Fibroblast of the aortic adventitia (primary cell): ENCODE results near the gene SCUBE1. TPM values are rescaled to one million over a fixed set of nuclear protein-coding genes. Genes with fewer than 3 reads are reported as not detected.

ENCODE experiments used
- DNase-seq: peaks from one replicate; pipeline ENCODE4 v3.0.0-alpha.2; 2010; ENCODE audit warnings: low read depth
- H3K4me3 ChIP-seq: 2 replicates; pipeline ENCODE4 v1.5.1; 2011; ENCODE audit warnings: low read depth, mild to moderate bottlenecking, control low read depth, low read length, moderate library complexity
- total RNA-seq: library from RNA; depleted of rRNA; stranded (reverse); fragments of >200 nt; gene quantifications from 2 replicates; pipeline ENCODE4 v1.2.3, GENCODE V29; 2012; ENCODE audit warnings: low replicate concordance
- TF ChIP-seq, protein P1 (sequence below): IDR thresholded peaks from 2 replicates; pipeline ENCODE4 v1.5.1; 2011; ENCODE audit warnings: mild to moderate bottlenecking, low read length, control low read depth, inconsistent platforms; ENCODE audit not compliant: insufficient read depth

The SCUBE1 gene
- total RNA-seq, 1 donor, result not detected

DNA sequence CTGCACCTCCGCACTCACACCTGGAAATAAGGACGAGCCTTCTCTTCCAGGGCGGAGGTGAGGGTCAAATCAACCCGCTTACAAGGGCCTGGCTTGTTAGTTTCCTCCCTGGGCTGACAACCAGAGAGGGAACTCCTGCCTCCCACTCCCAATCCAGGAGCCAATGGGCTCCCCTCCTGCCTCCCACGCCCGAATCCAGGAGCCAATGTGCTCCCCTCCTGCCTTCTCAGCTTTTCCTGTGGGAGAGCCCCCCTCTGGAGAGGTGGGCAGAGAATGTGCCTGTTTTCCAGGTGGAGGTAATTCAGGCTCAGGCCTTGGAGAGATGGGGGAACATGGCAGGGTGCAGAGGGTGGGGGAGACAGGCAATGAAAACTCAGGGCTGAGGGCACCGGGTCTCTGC is 102.6 kb downstream of the SCUBE1 start:
- H3K4me3 ChIP-seq, result no peak overlapping the region
- no peak for DNase-seq
- TF ChIP-seq, protein P1, sequence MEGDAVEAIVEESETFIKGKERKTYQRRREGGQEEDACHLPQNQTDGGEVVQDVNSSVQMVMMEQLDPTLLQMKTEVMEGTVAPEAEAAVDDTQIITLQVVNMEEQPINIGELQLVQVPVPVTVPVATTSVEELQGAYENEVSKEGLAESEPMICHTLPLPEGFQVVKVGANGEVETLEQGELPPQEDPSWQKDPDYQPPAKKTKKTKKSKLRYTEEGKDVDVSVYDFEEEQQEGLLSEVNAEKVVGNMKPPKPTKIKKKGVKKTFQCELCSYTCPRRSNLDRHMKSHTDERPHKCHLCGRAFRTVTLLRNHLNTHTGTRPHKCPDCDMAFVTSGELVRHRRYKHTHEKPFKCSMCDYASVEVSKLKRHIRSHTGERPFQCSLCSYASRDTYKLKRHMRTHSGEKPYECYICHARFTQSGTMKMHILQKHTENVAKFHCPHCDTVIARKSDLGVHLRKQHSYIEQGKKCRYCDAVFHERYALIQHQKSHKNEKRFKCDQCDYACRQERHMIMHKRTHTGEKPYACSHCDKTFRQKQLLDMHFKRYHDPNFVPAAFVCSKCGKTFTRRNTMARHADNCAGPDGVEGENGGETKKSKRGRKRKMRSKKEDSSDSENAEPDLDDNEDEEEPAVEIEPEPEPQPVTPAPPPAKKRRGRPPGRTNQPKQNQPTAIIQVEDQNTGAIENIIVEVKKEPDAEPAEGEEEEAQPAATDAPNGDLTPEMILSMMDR, result no peak

DNA sequence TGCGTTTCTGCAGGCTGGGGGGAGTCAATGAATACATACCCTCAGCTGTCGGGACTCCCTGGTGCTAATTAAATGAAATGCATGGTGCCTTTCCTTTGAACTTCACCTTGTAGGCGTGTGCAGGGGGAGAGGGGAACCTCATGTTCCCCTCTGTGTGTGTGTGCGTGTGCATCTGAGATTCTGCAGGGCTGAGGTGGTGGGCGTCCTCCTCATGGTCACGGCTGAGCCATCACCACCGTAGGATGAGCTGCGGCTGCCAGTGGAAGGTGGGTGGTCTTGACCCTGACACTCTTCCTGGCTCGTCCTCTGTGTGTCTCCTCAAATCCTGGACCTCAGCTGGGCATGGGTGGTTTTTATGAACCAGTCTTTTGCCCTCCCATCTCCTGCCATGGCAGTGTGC is 103.2 kb downstream of the SCUBE1 start:
- TF ChIP-seq, protein P1, result no peak
- H3K4me3 ChIP-seq, result no peak overlapping the region
- no peak for DNase-seq

DNA sequence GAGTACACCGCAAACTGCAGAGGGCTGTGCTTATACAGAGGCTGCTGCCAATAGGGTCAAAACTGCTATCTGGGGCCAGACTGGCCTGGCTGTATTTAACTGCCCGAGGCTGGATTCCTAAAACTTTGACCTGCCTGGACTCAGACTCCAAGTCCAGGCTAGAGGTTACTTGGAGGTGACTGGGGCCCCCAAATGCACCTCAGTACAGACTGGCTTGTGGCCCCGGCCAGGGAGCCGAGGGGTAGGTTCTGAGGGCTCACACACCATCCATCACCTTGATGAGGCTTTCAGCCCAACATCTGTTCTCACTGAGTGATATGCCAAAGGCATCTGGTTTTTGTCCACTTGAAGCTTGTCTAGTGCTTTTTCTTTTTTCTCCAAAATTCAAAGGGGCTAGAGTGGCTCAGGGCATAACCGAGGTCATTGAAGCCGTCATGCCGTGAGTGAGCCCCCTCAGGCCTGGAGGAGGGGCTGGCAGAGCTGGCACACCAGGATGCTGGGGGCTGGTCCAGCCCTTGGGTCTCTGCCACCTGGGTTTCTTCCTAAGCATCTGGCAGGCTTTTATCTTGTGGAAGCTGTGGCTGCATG is 103.9 kb downstream of the SCUBE1 start:
- H3K4me3 ChIP-seq, result no peak overlapping the region
- TF ChIP-seq, protein P1, result no peak
- DNase-seq, result peak; percentile 59

DNA sequence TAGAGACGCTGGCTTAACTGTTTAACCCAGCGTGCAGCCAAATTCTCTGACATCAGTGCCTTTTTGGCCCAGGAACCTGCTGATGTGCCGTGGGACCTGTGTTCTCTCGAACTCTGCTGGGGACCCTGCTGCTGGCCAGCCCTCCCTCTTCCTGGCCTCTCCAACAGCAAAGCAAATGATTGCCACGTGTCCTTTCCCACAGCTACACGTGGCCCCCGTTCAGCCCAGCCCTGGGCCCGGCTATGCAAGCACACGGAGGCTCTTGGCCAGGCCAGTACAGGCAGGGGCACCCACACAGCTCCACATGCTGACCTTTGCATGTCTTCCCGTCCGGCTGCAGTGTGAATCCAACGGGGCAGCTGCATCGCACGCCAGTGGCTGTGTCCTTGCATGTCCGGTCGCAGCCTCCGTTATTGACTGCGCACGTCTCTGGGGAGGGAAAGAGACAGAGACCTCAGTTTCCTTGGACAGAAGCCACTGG is 104.6 kb downstream of the SCUBE1 start:
- TF ChIP-seq, protein P1, result no peak
- DNase-seq, result peak; percentile 8
- no peak overlapping the region for H3K4me3 ChIP-seq

DNA sequence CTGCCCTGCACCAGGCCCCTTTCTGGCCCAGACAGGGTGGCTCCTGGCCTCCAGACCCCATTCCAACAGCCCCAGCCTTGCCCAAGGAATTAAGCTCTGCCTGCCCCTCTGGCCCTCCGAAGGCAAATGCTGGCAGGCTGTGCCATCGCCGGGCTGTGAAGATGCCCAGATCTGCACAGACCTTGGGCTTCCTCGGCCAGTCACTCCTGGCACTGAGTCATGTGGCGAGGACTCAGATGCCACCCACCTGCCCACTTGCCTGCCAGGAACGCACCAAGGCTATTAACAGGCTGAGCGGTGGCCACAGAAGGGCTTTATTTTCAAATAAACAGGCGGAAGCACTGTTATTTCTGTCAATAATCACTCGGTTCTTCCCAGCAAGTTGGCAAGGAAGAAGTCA is 105.9 kb downstream of the SCUBE1 start:
- no peak for DNase-seq
- no peak overlapping the region for H3K4me3 ChIP-seq
- TF ChIP-seq, protein P1, result no peak

DNA sequence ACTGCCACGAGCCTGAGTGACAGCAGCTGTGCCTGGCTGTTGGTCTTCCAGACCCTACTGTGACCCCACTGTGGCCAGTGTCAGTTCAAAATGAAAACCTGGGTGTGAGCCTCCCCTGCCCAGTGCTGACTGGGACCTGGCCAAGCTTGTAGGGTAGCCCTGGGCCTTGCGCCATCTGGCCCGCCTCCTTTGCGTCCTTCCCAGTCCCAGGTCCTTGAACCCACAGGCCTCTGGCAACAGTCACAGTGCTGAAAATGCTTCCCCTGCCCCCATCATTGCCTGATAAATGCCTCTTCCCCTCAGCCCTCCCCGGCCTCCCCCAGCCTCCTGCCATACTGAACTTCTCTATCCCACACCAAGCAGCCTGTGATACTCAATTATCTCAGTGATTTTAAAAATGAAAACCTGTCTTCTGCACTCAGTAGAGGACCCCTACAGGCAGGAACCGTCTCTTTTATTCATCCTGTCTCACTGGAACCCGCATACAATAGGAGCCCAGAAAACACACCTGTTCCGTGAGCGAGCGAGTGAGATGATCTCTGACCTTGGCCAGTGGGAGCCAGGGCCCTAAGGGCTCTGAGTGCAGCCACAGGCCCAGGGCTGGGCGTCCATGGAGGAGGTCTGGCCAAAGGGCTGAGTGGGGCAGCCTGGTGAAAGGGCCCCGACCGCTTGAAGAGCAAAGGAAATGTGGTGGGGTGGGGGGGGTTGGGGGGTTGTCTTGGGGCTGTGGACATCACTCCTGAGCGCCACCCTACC is 106.6 kb downstream of the SCUBE1 start:
- no peak overlapping the region for H3K4me3 ChIP-seq
- no peak for DNase-seq
- TF ChIP-seq, protein P1, result no peak
